Common myeloid progenitor, CD34-positive (primary cell): ENCODE measurements around the gene TMPRSS6.
A peak's percentile ranks its signal among the peaks of the same experiment; 100 is the strongest.

ENCODE experiments used
- CTCF ChIA-PET: fragments of 350-600 bp; sonication (Branson Sonifier 250); formaldehyde crosslinking; loops from one replicate; lab custom pipeline; 2021; ENCODE audit warnings: antibody characterized with exemption; lab: Charles Lee
- POLR2A ChIA-PET: fragments of 350-600 bp; sonication (Branson Sonifier 250); formaldehyde crosslinking; loops from one replicate; lab custom pipeline; 2021; ENCODE audit warnings: antibody characterized with exemption; lab: Charles Lee
- DNase-seq, 3 donors: peaks; one replicate each; pipeline versions ENCODE4 v3.0.0 to v3.0.0-alpha.2; 2013
- H3K27ac ChIP-seq, 2 experiments: 1 replicate in 1 of 2; 2 replicates in 1 of 2; pipeline ENCODE4 v1.7.0; 2013; ENCODE audit warnings: inconsistent platforms in 2 of 2, low read length in 2 of 2, mild to moderate bottlenecking in 2 of 2, low read depth in 1 of 2, moderate library complexity in 1 of 2; ENCODE audit not compliant: severe bottlenecking in 2 of 2, insufficient read depth in 1 of 2, poor library complexity in 1 of 2
- H3K27me3 ChIP-seq, 5 experiments: replicated peaks in 2 of 5; 1 replicate in 3 of 5; 2 replicates in 2 of 5; pipeline versions ENCODE4 v1.6.1 to v1.7.0; 2013; ENCODE audit warnings: low read length in 4 of 5, mild to moderate bottlenecking in 2 of 5, moderate library complexity in 2 of 5, inconsistent platforms in 1 of 5; ENCODE audit not compliant: insufficient read depth in 5 of 5, control insufficient read depth in 4 of 5
- H3K36me3 ChIP-seq, 4 experiments: 1 replicate in 2 of 4; 2 replicates in 2 of 4; pipeline versions ENCODE4 v1.6.1 to v1.7.0; 2013; ENCODE audit warnings: low read length in 3 of 4, control low read depth in 1 of 4, mild to moderate bottlenecking in 1 of 4; ENCODE audit not compliant: control insufficient read depth in 4 of 4, insufficient read depth in 4 of 4
- H3K4me1 ChIP-seq, 4 experiments: 1 replicate in 3 of 4; 2 replicates in 1 of 4; pipeline versions ENCODE4 v1.6.1 to v1.7.1; 2013; ENCODE audit warnings: low read length in 3 of 4, mild to moderate bottlenecking in 3 of 4, control low read depth in 1 of 4, inconsistent platforms in 1 of 4, moderate library complexity in 1 of 4; ENCODE audit not compliant: control insufficient read depth in 4 of 4, insufficient read depth in 4 of 4; ENCODE audit errors: control extremely low read depth in 1 of 4
- H3K4me3 ChIP-seq, 7 experiments: 1 replicate in 4 of 7; 2 replicates in 3 of 7; pipeline versions ENCODE4 v1.5.1 to v1.7.0; 2013; ENCODE audit warnings: mild to moderate bottlenecking in 7 of 7, low read length in 6 of 7, moderate library complexity in 6 of 7, inconsistent platforms in 2 of 7, low read depth in 2 of 7, control low read depth in 1 of 7; ENCODE audit not compliant: insufficient read depth in 4 of 7, control insufficient read depth in 1 of 7; ENCODE audit errors: extremely low read depth in 1 of 7
- H3K9me3 ChIP-seq, 5 experiments: 1 replicate in 4 of 5; 2 replicates in 1 of 5; pipeline versions ENCODE4 v1.6.1 to v1.7.1; 2013; ENCODE audit warnings: low read length in 4 of 5, mild to moderate bottlenecking in 2 of 5, inconsistent platforms in 1 of 5, low read depth in 1 of 5, moderate library complexity in 1 of 5; ENCODE audit not compliant: control insufficient read depth in 4 of 5, insufficient read depth in 2 of 5; ENCODE audit errors: control extremely low read depth in 1 of 5
- WGBS: methylation state at CpG from one replicate; pipeline ENCODE4 v1.1.5; 2013; ENCODE audit not compliant: insufficient coverage; 5-methylcytosine and 5-hydroxymethylcytosine counted together

Gene TMPRSS6

DNA sequence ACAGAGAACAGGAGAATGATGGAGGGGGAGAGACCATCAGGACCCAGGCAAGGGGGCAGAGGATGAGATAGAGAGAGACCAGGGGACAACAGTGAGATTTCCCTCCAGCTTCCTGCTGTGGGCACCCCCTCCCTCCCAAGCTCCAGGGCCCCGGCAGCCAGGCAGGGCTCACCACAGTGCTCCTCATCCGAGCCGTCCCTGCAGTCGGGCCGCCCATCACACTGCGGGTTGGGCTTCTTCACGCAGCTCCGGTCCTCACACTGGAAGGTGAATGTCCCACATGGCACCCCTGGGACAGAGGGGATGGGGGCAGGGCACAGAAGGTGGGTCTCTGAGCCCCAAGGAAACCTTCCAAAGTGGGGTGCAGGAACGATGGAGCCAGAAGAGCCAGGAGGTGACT, 38.8 kb downstream of the TMPRSS6 start:
- Histone ChIP-seq H3K4me3 (no peak overlapping the region), H3K27ac (no peak overlapping the region), H3K9me3 (peaks cover 0 to 3% (median 0%) of the 10 kb centered on the region in 5 experiments), H3K27me3 (peaks cover 2 to 56% (median 19%) of the 10 kb centered on the region in 5 experiments), H3K4me1 (peaks cover 0 to 4% (median 0%) of the 10 kb centered on the region in 4 experiments), H3K36me3 (no peaks in the 10 kb centered on the region)
- CTCF ChIA-PET, result interaction anchor here (0.9 to 1.1 kb wide), 2 partner anchors 9 to 128 kb away, joined by 3 read pairs; no protein-coding TSS in a partner anchor
- DNase-seq, result no peak
- POLR2A ChIA-PET, result no interaction called here
- 70% methylated on average over 8 of the region's 9 CpGs for WGBS

DNA sequence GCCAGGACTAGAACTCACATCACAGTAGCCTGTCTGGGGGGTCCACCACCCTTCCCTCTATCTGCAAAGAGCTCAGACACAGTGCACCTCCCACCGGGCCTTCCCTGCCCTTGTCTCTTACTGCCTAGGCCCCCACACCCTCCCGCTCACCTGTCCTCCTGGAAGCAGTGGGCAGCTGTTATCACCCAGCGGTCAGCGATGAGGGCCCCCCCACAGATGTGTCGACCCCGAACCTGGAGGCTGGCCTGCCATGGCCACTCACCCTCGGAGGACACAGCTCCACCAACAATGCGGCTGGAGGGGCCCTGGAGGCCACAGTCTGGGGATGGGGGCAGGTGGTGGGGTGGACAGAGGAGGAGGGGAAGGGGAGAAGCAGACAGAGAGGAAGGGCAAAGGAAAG, 39.2 kb downstream of the TMPRSS6 start:
- peaks cover 0 to 3% (median 0%) of the 10 kb centered on the region in 5 experiments for H3K9me3 ChIP-seq
- no peak for DNase-seq
- H3K4me1 ChIP-seq, result peaks cover 0 to 4% (median 0%) of the 10 kb centered on the region in 4 experiments
- no peak overlapping the region for H3K27ac ChIP-seq
- H3K36me3 ChIP-seq, result no peaks in the 10 kb centered on the region
- no peak overlapping the region for H3K4me3 ChIP-seq
- peaks cover 2 to 56% (median 19%) of the 10 kb centered on the region in 5 experiments for H3K27me3 ChIP-seq
- 86% methylated on average over 7 of the region's 8 CpGs for WGBS
- CTCF ChIA-PET, result interaction anchor here (1.1 to 2.2 kb wide), 2 partner anchors 9 to 26 kb away, joined by 3 to 6 read pairs; no protein-coding TSS in a partner anchor
- POLR2A ChIA-PET, result no interaction called here

DNA sequence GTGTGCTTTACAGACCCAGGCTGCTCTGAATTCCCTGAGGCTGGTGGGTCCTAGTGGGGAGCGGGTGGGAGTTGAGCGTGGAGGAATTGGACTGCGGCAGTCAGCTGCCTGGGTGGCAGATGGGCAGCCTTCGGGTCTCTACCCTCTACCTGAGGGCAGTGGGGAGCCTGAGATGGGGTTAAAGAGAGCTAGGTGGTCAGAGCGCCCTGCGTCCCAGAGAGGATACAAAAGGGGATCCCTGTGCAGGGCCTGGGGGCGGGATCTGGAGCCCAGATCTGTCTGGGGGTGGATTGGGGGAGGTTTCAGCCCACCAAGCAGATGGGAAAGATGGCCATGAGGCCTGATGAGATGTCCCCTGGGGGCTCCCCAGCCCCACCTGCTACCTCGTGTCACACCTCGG, 39.8 kb downstream of the TMPRSS6 start:
- WGBS, result 68% methylated on average over 7 of the region's 9 CpGs
- POLR2A ChIA-PET, result no interaction called here

DNA sequence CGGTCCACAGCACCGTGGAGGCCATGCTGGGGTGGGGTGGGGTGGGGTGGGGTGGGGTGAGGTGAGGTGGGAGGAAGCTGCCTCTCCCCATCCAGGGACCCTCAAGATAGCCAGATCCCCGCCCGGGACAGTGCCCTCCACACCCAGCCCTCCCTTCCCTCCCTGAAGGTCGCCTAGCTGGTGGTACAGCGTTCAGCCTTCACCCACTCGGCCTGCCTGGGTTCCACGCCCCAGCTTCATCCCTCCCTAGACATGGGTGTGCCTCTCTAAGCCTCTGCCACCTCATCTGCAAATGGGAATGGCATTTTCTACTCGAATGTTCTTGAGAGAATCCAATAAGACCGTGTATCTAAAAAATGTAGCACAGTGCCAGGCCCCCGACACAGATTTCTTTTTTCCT, 40.2 kb downstream of the TMPRSS6 start:
- peaks cover 0 to 3% (median 0%) of the 10 kb centered on the region in 5 experiments for H3K9me3 ChIP-seq
- H3K27me3 ChIP-seq, result peaks cover 2 to 47% (median 19%) of the 10 kb centered on the region in 5 experiments
- no peaks in the 10 kb centered on the region for H3K36me3 ChIP-seq
- DNase-seq, result no peak
- peaks cover 0 to 4% (median 0%) of the 10 kb centered on the region in 4 experiments for H3K4me1 ChIP-seq
- H3K27ac ChIP-seq, result no peak overlapping the region
- no peak overlapping the region for H3K4me3 ChIP-seq
- 65% methylated on average over 4 of the region's 11 CpGs for WGBS
- POLR2A ChIA-PET, result no interaction called here
- CTCF ChIA-PET, result interaction anchor here (2.2 kb wide), 1 partner anchor 25 kb away, joined by 6 read pairs; no protein-coding TSS in a partner anchor

More for the DNA sequence above, 39.8 kb downstream of the TMPRSS6 start:
- CTCF ChIA-PET, result interaction anchor here (1.1 to 2.2 kb wide), 2 partner anchors 10 to 26 kb away, joined by 3 to 6 read pairs; no protein-coding TSS in a partner anchor
- H3K9me3 ChIP-seq, result peaks cover 0 to 3% (median 0%) of the 10 kb centered on the region in 5 experiments
- H3K36me3 ChIP-seq, result no peaks in the 10 kb centered on the region
- DNase-seq, result no peak
- peaks cover 0 to 4% (median 0%) of the 10 kb centered on the region in 4 experiments for H3K4me1 ChIP-seq
- no peak overlapping the region for H3K27ac ChIP-seq
- no peak overlapping the region for H3K4me3 ChIP-seq
- H3K27me3 ChIP-seq, result peaks cover 2 to 51% (median 19%) of the 10 kb centered on the region in 5 experiments

DNA sequence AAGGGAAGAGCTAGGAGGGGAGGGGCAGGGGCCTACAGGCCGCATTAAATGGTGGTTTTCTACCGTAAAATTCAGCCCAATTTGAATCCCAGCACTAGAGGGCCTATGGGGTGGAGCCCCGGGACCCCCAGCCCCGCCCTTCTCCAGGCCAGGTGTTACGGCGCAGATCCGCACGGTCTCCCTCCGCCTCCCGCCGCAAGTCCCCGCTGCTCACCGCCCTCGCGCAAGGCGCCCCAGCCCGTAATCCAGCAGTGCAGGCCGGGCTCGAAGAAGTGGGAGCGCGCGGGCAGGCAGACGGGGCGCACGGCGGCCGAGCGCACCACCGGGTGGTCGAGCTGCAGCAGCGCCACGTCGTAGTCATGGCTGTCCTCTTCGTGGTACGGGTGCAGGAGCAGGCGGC, 40.7 kb downstream of the TMPRSS6 start:
- WGBS, result 2% methylated on average over 30 of the region's 36 CpGs
- ChIA-PET CTCF (interaction anchor here (1.3 to 2.2 kb wide), 2 partner anchors 14 to 25 kb away, joined by 3 to 6 read pairs; no protein-coding TSS in a partner anchor), POLR2A (no interaction called here)
- DNase-seq, result peak; percentile 16 to 59 (median 46)
- peaks cover 2 to 46% (median 19%) of the 10 kb centered on the region in 5 experiments for H3K27me3 ChIP-seq
- H3K4me1 ChIP-seq, result peaks cover 0 to 4% (median 0%) of the 10 kb centered on the region in 4 experiments
- H3K4me3 ChIP-seq, result peak overlapping the region in 1 of 7 experiments; percentile 19
- peaks cover 0 to 3% (median 0%) of the 10 kb centered on the region in 5 experiments for H3K9me3 ChIP-seq
- H3K27ac ChIP-seq, result no peak overlapping the region
- no peaks in the 10 kb centered on the region for H3K36me3 ChIP-seq

DNA sequence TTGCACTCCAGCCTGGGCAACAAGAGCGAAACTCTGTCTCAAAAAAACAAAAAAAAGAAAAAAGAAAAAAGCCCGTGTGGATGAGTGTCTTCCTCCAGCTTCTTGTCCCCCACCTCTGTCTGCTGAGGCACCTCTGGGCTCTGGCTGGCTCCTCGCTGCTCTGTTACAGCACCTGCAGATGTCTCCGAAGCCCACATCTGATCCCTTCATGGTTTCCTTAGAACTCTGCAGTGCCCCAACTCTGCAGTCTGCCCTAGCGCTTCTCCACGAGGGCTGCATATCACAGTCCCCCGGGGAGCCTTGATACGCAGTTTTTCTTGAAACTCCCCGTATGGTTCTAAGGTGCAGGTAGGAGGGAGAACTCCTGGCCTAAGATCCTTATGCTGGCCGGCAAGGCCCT, 42.1 kb downstream of the TMPRSS6 start:
- POLR2A ChIA-PET, result no interaction called here
- peaks cover 0 to 6% (median 0%) of the 10 kb centered on the region in 4 experiments for H3K4me1 ChIP-seq

DNA sequence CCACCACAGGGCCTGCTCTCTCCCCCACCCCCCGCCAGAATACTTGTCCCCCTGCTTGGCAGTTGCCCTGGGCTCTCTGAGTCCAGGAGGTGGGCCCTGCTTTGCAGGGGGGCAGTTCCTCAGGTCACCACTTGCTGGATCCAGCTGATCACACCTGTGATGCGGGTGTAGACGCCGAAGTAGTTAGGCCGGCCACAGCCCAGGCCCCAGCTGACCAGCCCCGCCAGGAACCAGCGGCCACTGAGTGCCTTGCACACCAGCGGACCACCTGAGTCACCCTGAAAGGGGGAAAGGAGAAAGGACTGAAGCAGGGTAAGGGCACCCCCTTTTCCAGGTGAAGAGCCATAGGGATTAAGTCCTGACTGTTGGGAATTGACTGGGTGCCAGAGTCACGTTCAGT, 43.6 kb downstream of the TMPRSS6 start:
- no peaks in the 10 kb centered on the region for H3K9me3 ChIP-seq
- 95% methylated on average over 6 of the region's 9 CpGs for WGBS
- peaks cover 2 to 41% (median 19%) of the 10 kb centered on the region in 5 experiments for H3K27me3 ChIP-seq
- H3K4me3 ChIP-seq, result no peak overlapping the region
- peaks cover 0 to 4% (median 0%) of the 10 kb centered on the region in 4 experiments for H3K36me3 ChIP-seq
- peaks cover 0 to 6% (median 0%) of the 10 kb centered on the region in 4 experiments for H3K4me1 ChIP-seq
- no peak for DNase-seq
- ChIA-PET CTCF (no interaction called here), POLR2A (no interaction called here)
- H3K27ac ChIP-seq, result no peak overlapping the region

More for the DNA sequence above, 42.1 kb downstream of the TMPRSS6 start:
- Histone ChIP-seq H3K27me3 (peaks cover 2 to 46% (median 19%) of the 10 kb centered on the region in 5 experiments), H3K4me3 (no peak overlapping the region), H3K36me3 (no peaks in the 10 kb centered on the region), H3K27ac (no peak overlapping the region), H3K9me3 (no peaks in the 10 kb centered on the region)
- CTCF ChIA-PET, result interaction anchor here (1.3 kb wide), 1 partner anchor 12 kb away, joined by 3 read pairs; no protein-coding TSS in a partner anchor
- DNase-seq, result no peak
- 92% methylated on average over 10 of the region's 10 CpGs for WGBS
